Choroid plexus epithelial cell (primary cell): ENCODE measurements around the gene ABCA13.

Source experiments
- DNase-seq: peaks from one replicate; pipeline ENCODE4 v3.0.0-alpha.2; 2010; ENCODE audit warnings: low read depth
- H3K4me3 ChIP-seq: 2 replicates; pipeline ENCODE4 v1.5.1; 2011; ENCODE audit warnings: low read depth, mild to moderate bottlenecking, control low read depth, low read length, moderate library complexity
- CTCF ChIP-seq: conservative IDR thresholded peaks from 2 replicates; pipeline ENCODE4 v1.5.1; 2011; ENCODE audit warnings: low read depth, mild to moderate bottlenecking, control low read depth, inconsistent platforms, low read length, moderate library complexity

Gene ABCA13

GRCh38 chr7:48681006-48681405 is 509.7 kb downstream of the ABCA13 start:
- H3K4me3 ChIP-seq: no peak overlapping the region
- no peak for DNase-seq
- TF ChIP-seq CTCF: no peak

GRCh38 chr7:48691788-48692187 is 520.5 kb downstream of the ABCA13 start:
- DNase-seq: no peak
- H3K4me3 ChIP-seq: no peak overlapping the region
- TF ChIP-seq CTCF: no peak
